Measurements from ENCODE around the gene DMRTC1B. TPM values are rescaled to one million over a fixed set of nuclear protein-coding genes. Genes with fewer than 3 reads are reported as not detected.
"Not testable (repeated sequence)": the region's sequence is repeated elsewhere in the genome, so short reads cannot be mapped to it uniquely, and the experiment has no call there.

DMRTC1B gene
- polyA plus RNA-seq, 3 donors = not detected

DNA sequence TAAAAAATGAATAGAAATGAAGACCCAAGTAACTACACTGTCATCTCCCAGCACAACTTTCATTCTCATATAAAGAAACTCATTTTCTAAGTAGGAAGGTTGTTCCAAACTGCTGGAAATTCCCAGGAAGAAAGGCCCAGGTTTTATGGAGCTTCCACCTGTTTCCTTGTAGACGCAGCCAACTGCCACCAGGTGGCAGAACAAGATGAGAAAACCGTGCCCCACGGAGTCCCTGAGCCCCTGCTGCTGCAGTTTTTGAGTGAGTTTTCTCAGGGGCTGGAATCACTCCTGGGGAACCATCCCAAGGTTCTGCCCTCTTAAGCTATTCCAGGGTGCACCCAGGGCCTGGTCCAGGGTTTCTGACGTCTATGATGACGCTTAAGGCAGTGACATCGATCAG is 7.3 kb downstream of the DMRTC1B start:
- H3K36me3 ChIP-seq (replicated peaks in 1 of 2; ENCODE audit: control insufficient read depth in 1 of 2, insufficient read depth in 2 of 2, low read length in 2 of 2); H2AFZ ChIP-seq (ENCODE audit: insufficient read depth, low read depth, low read length, poor library complexity, severe bottlenecking); H3K27ac ChIP-seq (ENCODE audit: low read depth in 1 of 2, low read length in 2 of 2); H3K9me3 Mint-ChIP-seq; H3K36me3 Mint-ChIP-seq; H4K20me1 ChIP-seq (ENCODE audit: insufficient read depth, low read length); H3K4me3 ChIP-seq (replicated peaks in 1 of 3; ENCODE audit: low read depth in 2 of 3, low read length in 3 of 3); H3K27ac Mint-ChIP-seq; H3K27me3 Mint-ChIP-seq (ENCODE audit: low read depth in 3 of 3); H3K4me3 Mint-ChIP-seq; H3K4me1 ChIP-seq (ENCODE audit: control insufficient read depth in 1 of 2, insufficient read depth in 2 of 2, low read length in 2 of 2); H3K9me3 ChIP-seq (replicated peaks in 1 of 2; ENCODE audit: control insufficient read depth in 1 of 2, insufficient read depth in 1 of 2, low read length in 2 of 2); H3K9ac ChIP-seq (ENCODE audit: insufficient read depth, low read length, poor library complexity, severe bottlenecking); H3K27me3 ChIP-seq (ENCODE audit: control insufficient read depth in 2 of 2, insufficient read depth in 2 of 2, low read length in 2 of 2); DNase-seq; intact Hi-C loops (cut with micrococcal nuclease); H3K4me2 ChIP-seq (replicated peaks; ENCODE audit: extremely low read depth, low read length, poor library complexity, severe bottlenecking); H3K4me1 Mint-ChIP-seq; H3K79me2 ChIP-seq (ENCODE audit: insufficient read depth, low read length): not testable (repeated sequence)
- WGBS (ENCODE audit: insufficient coverage) = no CpG with 5 or more reads among the region's 6 CpGs

DNA sequence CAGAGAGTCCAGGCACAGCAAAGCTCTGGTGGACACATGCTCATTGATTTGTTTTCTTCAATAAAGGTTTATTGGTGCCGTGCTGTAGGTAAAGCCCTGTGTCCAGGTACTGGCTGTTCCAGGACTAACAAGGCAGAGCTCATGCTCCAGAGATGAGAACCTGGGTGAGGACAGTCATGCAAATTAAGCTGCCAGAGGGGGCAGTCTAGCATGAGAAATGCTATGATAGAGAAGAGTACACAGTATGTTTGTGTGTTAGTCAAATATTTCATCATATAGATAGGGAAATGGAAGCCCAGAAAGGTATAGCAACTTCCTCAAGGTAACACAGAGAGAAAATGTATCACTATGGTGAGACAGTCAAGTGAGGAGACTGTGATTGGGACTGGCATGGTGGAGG is 11.5 kb downstream of the DMRTC1B start:
- H3K27me3 ChIP-seq (ENCODE audit: control insufficient read depth in 2 of 2, insufficient read depth in 2 of 2, low read length in 2 of 2); H3K4me1 Mint-ChIP-seq; H3K4me3 Mint-ChIP-seq; H3K27me3 Mint-ChIP-seq (ENCODE audit: low read depth in 3 of 3); intact Hi-C loops (cut with micrococcal nuclease); H3K4me3 ChIP-seq (replicated peaks in 1 of 3; ENCODE audit: low read depth in 2 of 3, low read length in 3 of 3); H3K36me3 ChIP-seq (replicated peaks in 1 of 2; ENCODE audit: control insufficient read depth in 1 of 2, insufficient read depth in 2 of 2, low read length in 2 of 2); H3K4me1 ChIP-seq (ENCODE audit: control insufficient read depth in 1 of 2, insufficient read depth in 2 of 2, low read length in 2 of 2); H3K36me3 Mint-ChIP-seq; H3K9me3 ChIP-seq (replicated peaks in 1 of 2; ENCODE audit: control insufficient read depth in 1 of 2, insufficient read depth in 1 of 2, low read length in 2 of 2); H3K9me3 Mint-ChIP-seq; H2AFZ ChIP-seq (ENCODE audit: insufficient read depth, low read depth, low read length, poor library complexity, severe bottlenecking); H3K4me2 ChIP-seq (replicated peaks; ENCODE audit: extremely low read depth, low read length, poor library complexity, severe bottlenecking); H4K20me1 ChIP-seq (ENCODE audit: insufficient read depth, low read length); H3K27ac Mint-ChIP-seq; H3K9ac ChIP-seq (ENCODE audit: insufficient read depth, low read length, poor library complexity, severe bottlenecking); H3K27ac ChIP-seq (ENCODE audit: low read depth in 1 of 2, low read length in 2 of 2); H3K79me2 ChIP-seq (ENCODE audit: insufficient read depth, low read length); DNase-seq: not testable (repeated sequence)
- WGBS (ENCODE audit: insufficient coverage) = no CpG with 5 or more reads among the region's 1 CpG

DNA sequence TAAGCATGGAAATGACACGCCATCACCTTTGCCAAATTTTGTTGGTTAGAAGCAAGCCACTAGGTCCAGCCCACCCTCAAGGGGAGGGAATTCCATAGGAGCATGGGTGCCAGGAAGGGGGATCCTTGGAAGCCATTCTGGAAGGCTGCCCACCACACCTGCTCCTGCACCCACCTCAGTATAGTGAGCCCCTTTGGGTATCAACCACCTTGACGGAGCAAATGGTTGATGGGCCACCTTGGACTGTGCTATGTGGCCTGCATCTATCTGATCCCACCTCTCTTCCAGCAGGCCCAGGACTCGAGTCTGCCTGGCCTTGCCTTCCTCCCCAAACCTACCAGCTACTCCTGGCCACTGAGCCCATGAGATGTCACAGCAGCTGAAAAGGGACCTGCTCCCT is 13.7 kb downstream of the DMRTC1B start:
- H3K79me2 ChIP-seq (ENCODE audit: insufficient read depth, low read length); H3K9ac ChIP-seq (ENCODE audit: insufficient read depth, low read length, poor library complexity, severe bottlenecking); DNase-seq; H2AFZ ChIP-seq (ENCODE audit: insufficient read depth, low read depth, low read length, poor library complexity, severe bottlenecking); H3K27me3 ChIP-seq (ENCODE audit: control insufficient read depth in 2 of 2, insufficient read depth in 2 of 2, low read length in 2 of 2); H3K27ac ChIP-seq (ENCODE audit: low read depth in 1 of 2, low read length in 2 of 2); H3K27me3 Mint-ChIP-seq (ENCODE audit: low read depth in 3 of 3); H3K9me3 Mint-ChIP-seq; H4K20me1 ChIP-seq (ENCODE audit: insufficient read depth, low read length); H3K36me3 ChIP-seq (replicated peaks in 1 of 2; ENCODE audit: control insufficient read depth in 1 of 2, insufficient read depth in 2 of 2, low read length in 2 of 2); H3K4me3 Mint-ChIP-seq; H3K9me3 ChIP-seq (replicated peaks in 1 of 2; ENCODE audit: control insufficient read depth in 1 of 2, insufficient read depth in 1 of 2, low read length in 2 of 2); H3K4me1 ChIP-seq (ENCODE audit: control insufficient read depth in 1 of 2, insufficient read depth in 2 of 2, low read length in 2 of 2); H3K4me1 Mint-ChIP-seq; H3K4me2 ChIP-seq (replicated peaks; ENCODE audit: extremely low read depth, low read length, poor library complexity, severe bottlenecking); H3K4me3 ChIP-seq (replicated peaks in 1 of 3; ENCODE audit: low read depth in 2 of 3, low read length in 3 of 3); intact Hi-C loops (cut with micrococcal nuclease); H3K27ac Mint-ChIP-seq; H3K36me3 Mint-ChIP-seq: not testable (repeated sequence)
- no CpG with 5 or more reads among the region's 3 CpGs for WGBS (ENCODE audit: insufficient coverage)

DNA sequence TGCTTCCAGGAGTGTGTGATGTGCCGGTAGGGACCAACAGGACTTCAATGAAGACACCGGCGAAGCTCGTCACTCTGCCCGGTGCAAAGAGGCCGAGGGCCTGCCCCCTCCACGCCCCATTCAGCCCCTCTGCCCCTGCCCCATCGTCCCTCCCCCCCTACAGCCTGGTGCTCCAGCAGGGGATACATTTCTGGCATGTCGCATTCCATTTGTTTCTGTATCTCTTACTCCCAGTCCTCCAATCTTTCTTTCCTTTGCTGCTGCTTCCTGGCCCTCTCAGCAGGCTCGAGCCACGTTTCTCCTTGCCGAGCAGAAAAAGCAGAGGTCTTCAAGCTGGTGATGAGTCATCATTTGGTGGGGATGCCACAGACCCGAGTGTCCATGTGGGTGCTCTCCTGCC is 31.4 kb downstream of the DMRTC1B start, which contains the start of gene FAM236D:
FAM236D (minus strand) TSS at position 101 of the 400 bp plus-strand sequence; CDS start at position 1, 100 bp downstream.
- DNase-seq; H3K27me3 Mint-ChIP-seq (ENCODE audit: low read depth in 3 of 3); H3K4me2 ChIP-seq (replicated peaks; ENCODE audit: extremely low read depth, low read length, poor library complexity, severe bottlenecking); H4K20me1 ChIP-seq (ENCODE audit: insufficient read depth, low read length); H3K9me3 Mint-ChIP-seq; H3K27ac ChIP-seq (ENCODE audit: low read depth in 1 of 2, low read length in 2 of 2); H3K79me2 ChIP-seq (ENCODE audit: insufficient read depth, low read length); H2AFZ ChIP-seq (ENCODE audit: insufficient read depth, low read depth, low read length, poor library complexity, severe bottlenecking); H3K4me1 Mint-ChIP-seq; H3K9ac ChIP-seq (ENCODE audit: insufficient read depth, low read length, poor library complexity, severe bottlenecking); H3K4me1 ChIP-seq (ENCODE audit: control insufficient read depth in 1 of 2, insufficient read depth in 2 of 2, low read length in 2 of 2); H3K9me3 ChIP-seq (replicated peaks in 1 of 2; ENCODE audit: control insufficient read depth in 1 of 2, insufficient read depth in 1 of 2, low read length in 2 of 2); H3K36me3 ChIP-seq (replicated peaks in 1 of 2; ENCODE audit: control insufficient read depth in 1 of 2, insufficient read depth in 2 of 2, low read length in 2 of 2); intact Hi-C loops (cut with micrococcal nuclease); H3K4me3 Mint-ChIP-seq; H3K27me3 ChIP-seq (ENCODE audit: control insufficient read depth in 2 of 2, insufficient read depth in 2 of 2, low read length in 2 of 2); H3K27ac Mint-ChIP-seq; H3K4me3 ChIP-seq (replicated peaks in 1 of 3; ENCODE audit: low read depth in 2 of 3, low read length in 3 of 3); H3K36me3 Mint-ChIP-seq: not testable (repeated sequence)
- no CpG with 5 or more reads among the region's 13 CpGs for WGBS (ENCODE audit: insufficient coverage)

Measured in CD14-positive monocyte (primary cell).